GM12891 (cell line): Measurements from ENCODE around the gene AANAT.

ENCODE experiments used
- POLR2A ChIP-seq: IDR thresholded peaks from 2 replicates; pipeline ENCODE4 v1.6.1; 2011; ENCODE audit warnings: low read depth, low read length, control low read depth
- POLR2AphosphoS5 ChIP-seq: IDR thresholded peaks from 2 replicates; pipeline ENCODE4 v1.6.1; 2011; ENCODE audit warnings: low read depth, low read length, control low read depth
- SPI1 ChIP-seq: IDR thresholded peaks from 2 replicates; pipeline ENCODE4 v1.6.1; 2011; ENCODE audit warnings: low read depth, low read length, control low read depth
- TAF1 ChIP-seq: IDR thresholded peaks from 2 replicates; pipeline ENCODE4 v1.6.1; 2011; ENCODE audit warnings: low read depth, low read length, control low read depth

GRCh38 chr17:76419576-76420260 lies 47.7 kb upstream of the AANAT start:
- TF ChIP-seq POLR2AphosphoS5: no peak
- no peak for TF ChIP-seq POLR2A
- no peak for TF ChIP-seq TAF1
- TF ChIP-seq SPI1: no peak
